Bronchial epithelial cell (primary cell): Measurements from ENCODE around the gene IL19. TPM values are rescaled to one million over a fixed set of nuclear protein-coding genes. Genes with fewer than 3 reads are reported as not detected.

Source experiments
- DNase-seq: peaks from one replicate; pipeline ENCODE4 v3.0.0-alpha.2; 2010; ENCODE audit warnings: low read depth
- FAIRE-seq: peaks from 2 replicates; lab custom pipeline; 2011; peaks lifted over from hg19 to GRCh38; lab: Jason Lieb, UNC
- H3K27me3 ChIP-seq: 2 replicates; pipeline ENCODE4 v1.5.1; 2011; ENCODE audit warnings: low read length; ENCODE audit not compliant: control insufficient read depth, insufficient read depth
- H3K36me3 ChIP-seq: 2 replicates; pipeline ENCODE4 v1.5.1; 2011; ENCODE audit warnings: low read length; ENCODE audit not compliant: control insufficient read depth, insufficient read depth
- H3K4me3 ChIP-seq: 2 replicates; pipeline ENCODE4 v1.5.1; 2011; ENCODE audit warnings: mild to moderate bottlenecking, low read depth, low read length, control low read depth
- total RNA-seq: library from RNA; depleted of rRNA; stranded (reverse); fragments of >200 nt; gene quantifications from 2 replicates; pipeline ENCODE4 v1.2.1, GENCODE V29; 2014
- TF ChIP-seq, protein P1 (sequence below): IDR thresholded peaks from 2 replicates; pipeline ENCODE4 v1.5.1; 2011; ENCODE audit warnings: mild to moderate bottlenecking, moderate library complexity, low read length, control low read depth, inconsistent platforms; ENCODE audit not compliant: insufficient read depth, severe bottlenecking

IL19 gene
- total RNA-seq, 1 donor from 2014 or later, result not detected

DNA sequence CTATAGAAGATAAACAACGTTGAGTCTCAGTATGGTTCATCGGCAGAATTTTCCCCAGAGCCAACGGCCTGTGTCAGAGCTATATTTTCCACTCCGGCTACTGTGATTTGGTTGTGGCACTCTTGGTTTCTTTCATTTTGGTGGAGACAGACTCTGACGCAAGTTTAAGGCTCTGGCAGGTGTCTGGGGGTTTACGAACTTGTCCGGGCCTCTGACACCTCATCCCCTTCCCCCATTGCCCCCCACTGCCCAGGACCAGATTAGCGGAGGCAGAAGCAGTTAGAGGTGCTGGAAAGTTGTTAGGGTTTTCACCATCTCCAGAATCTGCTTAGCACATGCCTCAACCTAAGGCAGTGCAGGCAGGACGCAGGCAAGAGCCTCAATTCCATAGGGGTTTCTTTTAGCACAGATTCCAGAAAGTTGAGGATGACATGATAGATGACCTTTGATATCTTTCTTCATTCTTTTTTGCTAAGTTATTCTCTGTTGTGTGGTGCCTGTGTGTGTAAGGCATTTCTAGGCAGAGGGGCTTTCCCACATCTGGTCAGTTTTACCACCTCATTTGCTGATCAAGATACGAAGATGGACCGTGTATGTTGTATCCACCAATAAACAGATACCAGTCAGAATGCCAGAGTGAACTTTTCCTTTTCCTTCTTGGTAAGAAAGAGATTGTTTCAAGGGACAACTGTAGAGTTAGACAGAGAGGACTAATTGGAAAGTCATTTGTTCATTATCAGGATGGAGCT, 20.1 kb downstream of the IL19 start:
- no peaks in the 10 kb centered on the region for H3K36me3 ChIP-seq
- FAIRE-seq (no peak), DNase-seq (no peak)
- H3K4me3 ChIP-seq, result no peak overlapping the region
- no peaks in the 10 kb centered on the region for H3K27me3 ChIP-seq
- TF ChIP-seq, protein P1, sequence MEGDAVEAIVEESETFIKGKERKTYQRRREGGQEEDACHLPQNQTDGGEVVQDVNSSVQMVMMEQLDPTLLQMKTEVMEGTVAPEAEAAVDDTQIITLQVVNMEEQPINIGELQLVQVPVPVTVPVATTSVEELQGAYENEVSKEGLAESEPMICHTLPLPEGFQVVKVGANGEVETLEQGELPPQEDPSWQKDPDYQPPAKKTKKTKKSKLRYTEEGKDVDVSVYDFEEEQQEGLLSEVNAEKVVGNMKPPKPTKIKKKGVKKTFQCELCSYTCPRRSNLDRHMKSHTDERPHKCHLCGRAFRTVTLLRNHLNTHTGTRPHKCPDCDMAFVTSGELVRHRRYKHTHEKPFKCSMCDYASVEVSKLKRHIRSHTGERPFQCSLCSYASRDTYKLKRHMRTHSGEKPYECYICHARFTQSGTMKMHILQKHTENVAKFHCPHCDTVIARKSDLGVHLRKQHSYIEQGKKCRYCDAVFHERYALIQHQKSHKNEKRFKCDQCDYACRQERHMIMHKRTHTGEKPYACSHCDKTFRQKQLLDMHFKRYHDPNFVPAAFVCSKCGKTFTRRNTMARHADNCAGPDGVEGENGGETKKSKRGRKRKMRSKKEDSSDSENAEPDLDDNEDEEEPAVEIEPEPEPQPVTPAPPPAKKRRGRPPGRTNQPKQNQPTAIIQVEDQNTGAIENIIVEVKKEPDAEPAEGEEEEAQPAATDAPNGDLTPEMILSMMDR, result no peak

DNA sequence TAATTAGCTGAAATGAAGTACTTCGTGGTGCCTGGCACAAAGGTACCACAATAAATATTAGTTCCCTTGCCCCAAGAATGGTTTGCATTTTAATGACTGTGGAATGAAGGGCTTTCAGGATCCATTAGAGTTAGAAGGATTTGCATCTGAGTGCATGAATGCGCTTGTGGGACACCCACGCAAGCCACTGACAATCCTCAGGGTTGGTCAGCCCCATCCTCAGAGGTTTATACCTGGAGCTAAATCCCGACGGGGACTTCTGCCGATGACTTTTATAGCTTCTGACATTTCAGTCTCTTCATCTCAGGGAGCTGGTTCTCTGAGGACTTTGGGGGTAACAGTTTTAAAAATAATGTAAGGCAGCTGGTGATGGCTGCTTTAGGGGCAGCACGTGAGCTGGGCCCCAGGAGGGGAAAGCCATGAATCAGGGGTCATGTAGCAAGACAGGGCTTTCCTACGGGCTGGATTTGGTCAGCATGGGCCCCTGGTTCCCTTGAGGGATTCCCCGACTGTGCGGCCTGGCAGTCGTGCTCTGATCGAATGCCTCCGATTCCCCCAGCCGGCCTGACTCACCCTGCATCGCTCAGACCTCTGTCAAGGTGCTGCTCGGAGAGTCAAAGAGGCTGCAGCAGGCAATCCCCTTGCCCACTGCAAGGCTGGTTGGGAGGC, 22.5 kb downstream of the IL19 start:
- Histone ChIP-seq H3K27me3 (no peaks in the 10 kb centered on the region), H3K4me3 (no peak overlapping the region), H3K36me3 (no peaks in the 10 kb centered on the region)
- DNase-seq (no peak), FAIRE-seq (no peak)
- TF ChIP-seq, protein P1, result no peak

DNA sequence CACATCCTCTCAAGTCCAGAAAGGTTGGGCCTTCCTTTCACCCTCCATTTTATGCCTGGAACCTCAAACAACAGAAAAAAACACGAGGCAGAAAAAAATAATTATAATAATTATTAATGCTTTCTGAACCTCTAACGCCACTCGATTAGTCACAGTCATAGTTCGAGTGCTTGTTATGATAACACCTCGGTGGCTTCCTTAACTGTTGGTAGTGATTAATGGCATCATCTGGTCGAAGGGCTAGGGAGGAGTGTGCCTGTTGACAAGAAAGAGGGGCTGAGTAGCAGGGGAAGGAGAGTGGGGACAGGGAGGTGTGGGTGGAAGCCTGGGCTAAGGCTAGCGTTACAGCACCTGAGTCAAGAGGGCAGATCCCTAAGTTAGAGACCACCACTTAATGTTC, 23.0 kb downstream of the IL19 start:
- Histone ChIP-seq H3K4me3 (no peak overlapping the region), H3K36me3 (no peaks in the 10 kb centered on the region), H3K27me3 (no peaks in the 10 kb centered on the region)
- TF ChIP-seq, protein P1, result no peak
- no peak for DNase-seq
- FAIRE-seq, result no peak

DNA sequence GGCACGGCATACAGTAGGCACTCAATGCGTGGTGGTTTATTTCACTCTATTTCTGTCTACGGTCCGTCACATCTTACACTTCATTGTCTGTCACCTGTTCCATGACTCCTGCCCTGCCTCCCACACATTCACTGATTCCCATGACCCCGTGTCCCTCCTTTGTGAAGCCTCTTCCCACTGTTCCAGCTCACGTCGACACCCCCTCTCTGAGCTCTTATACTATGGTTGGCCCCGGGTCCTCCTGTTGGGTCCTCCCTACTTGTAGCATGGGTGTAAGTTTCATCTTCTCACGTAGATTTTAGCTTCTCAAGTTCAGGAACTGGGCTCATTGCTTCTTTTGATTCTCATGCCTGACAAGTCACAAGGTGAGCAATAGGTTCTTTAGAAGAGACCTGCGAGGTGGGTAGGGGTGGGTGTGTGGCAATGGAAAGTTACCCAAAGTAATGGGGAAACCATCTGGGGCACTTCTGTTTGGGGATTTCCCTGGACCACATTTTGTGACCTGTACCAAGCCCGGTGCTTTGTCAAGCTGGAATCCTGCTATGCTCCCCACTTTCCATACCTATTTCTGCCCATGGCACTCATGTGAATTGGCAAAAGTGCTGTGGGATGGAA, 23.8 kb downstream of the IL19 start:
- TF ChIP-seq, protein P1, result no peak
- no peak for DNase-seq

DNA sequence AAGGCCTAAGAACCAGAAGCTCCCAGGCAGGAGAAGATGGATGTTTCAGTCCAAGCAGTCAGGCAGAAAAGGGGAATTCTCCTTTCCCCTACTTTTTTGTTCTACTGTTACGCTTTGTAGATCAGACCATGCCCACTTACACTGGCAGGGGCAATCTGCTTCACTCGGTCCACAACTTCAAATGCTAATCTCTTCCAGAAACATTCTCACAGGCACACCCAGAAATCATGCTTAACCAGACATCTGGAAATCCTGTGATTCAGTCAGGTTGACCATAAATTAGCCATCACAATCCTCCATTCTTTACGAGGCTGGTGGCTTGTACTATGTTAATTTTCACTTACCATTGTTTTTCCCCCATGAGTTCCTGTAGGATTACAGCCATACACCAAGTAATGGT, 25.5 kb downstream of the IL19 start:
- no peak overlapping the region for H3K4me3 ChIP-seq
- no peaks in the 10 kb centered on the region for H3K36me3 ChIP-seq
- DNase-seq (no peak), FAIRE-seq (no peak)
- TF ChIP-seq, protein P1, result no peak
- H3K27me3 ChIP-seq, result no peaks in the 10 kb centered on the region

More for the DNA sequence above, 23.8 kb downstream of the IL19 start:
- H3K27me3 ChIP-seq, result no peaks in the 10 kb centered on the region
- no peaks in the 10 kb centered on the region for H3K36me3 ChIP-seq
- FAIRE-seq, result no peak
- H3K4me3 ChIP-seq, result no peak overlapping the region
